Measurements from ENCODE around the gene MOXD1. TPM values are rescaled to one million over a fixed set of nuclear protein-coding genes. Genes with fewer than 3 reads are reported as not detected.
A peak's percentile ranks its signal among the peaks of the same experiment; 100 is the strongest.

The MOXD1 gene
- total RNA-seq, 3 donors from 2014 or later = 1.7 to 14.8 (median 2.4) TPM

DNA sequence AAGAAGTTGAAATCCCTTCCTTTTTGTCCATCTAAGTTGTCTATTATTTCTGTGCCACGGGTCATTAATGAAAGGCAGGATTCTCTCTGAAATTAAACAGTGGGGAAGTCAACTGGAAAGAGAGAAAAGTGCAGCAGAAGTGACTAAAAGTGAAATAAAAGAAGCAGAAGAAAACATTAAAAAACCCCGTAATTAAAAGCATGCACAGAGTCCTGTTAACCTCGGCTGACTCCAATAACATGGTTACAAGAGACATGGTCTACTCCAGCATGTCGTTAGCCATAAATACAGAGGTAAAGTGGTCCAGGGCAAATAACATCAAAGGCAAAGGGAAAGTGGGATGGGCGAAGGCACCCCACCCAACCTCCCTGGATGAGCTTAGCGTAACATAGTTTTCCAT, 13.0 kb upstream of the MOXD1 start:
- no peak overlapping the region for H3K4me3 ChIP-seq
- TF ChIP-seq CTCF (IDR thresholded peaks at IDR 0.05) = no peak
- no peaks in the 10 kb centered on the region for H3K9me3 ChIP-seq
- no peaks in the 10 kb centered on the region for H3K4me1 ChIP-seq (ENCODE audit: low read depth)
- DNase-seq (no peak), ATAC-seq (no peak)
- no peaks in the 10 kb centered on the region for H3K36me3 ChIP-seq (ENCODE audit: low read depth)
- intact Hi-C loops (cut with DNase I, micrococcal nuclease) = no loop called here

- no peak for TF ChIP-seq CTCF (IDR thresholded peaks at IDR 0.05)
- no peaks in the 10 kb centered on the region for H3K4me1 ChIP-seq (ENCODE audit: low read depth)
- intact Hi-C loops (cut with DNase I, micrococcal nuclease) = no loop called here
- no peaks in the 10 kb centered on the region for H3K9me3 ChIP-seq
- no peak for DNase-seq
- ATAC-seq = no peak
- H3K4me3 ChIP-seq = no peak overlapping the region
- H3K36me3 ChIP-seq (ENCODE audit: low read depth) = no peaks in the 10 kb centered on the region
These were observed 12.2 kb upstream of the MOXD1 start for GRCh38 chr6:132413499-132413802.

DNA sequence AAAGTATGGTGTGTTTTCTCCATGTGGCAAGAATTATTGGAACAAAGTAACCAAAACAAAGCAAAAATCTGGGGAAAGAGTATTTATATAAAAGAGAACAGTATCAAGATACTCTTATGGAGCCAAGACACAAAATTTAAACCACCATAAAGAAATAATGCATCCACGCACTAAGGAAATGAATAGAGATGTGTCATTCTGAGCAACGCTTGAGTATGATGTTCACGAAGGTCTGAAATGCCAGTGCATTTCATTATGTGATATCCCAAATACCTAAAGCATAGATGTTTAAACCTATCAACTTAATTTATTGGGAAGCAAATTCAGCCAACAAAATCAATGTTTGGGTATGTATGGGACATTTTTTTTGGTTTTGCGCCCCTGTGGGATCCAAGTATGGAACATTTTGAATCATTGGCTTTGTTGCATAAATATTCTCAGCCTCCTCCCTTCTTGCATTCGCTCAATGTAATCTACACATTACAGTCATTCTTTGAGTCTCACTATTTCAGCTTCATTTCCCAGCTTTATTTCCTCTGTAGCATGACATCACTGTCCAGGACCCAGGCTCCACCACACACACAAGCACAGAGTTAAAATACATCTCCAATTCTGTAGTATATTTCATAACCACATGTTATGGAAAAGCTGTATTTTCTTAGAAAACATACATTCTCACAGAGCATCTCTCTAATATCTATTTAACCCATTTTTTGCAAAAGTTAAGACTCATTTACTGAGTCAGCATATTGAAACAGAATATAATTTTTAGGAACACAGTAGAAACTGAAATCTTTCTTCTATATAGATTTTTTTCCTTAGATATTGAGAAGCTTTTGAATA, 11.6 kb upstream of the MOXD1 start:
- DNase-seq (no peak), ATAC-seq (no peak)
- intact Hi-C loops (cut with DNase I, micrococcal nuclease) = no loop called here
- Histone ChIP-seq H3K4me1 (ENCODE audit: low read depth) (no peaks in the 10 kb centered on the region), H3K36me3 (ENCODE audit: low read depth) (no peaks in the 10 kb centered on the region), H3K4me3 (no peak overlapping the region), H3K9me3 (no peaks in the 10 kb centered on the region)
- no peak for TF ChIP-seq CTCF (IDR thresholded peaks at IDR 0.05)

DNA sequence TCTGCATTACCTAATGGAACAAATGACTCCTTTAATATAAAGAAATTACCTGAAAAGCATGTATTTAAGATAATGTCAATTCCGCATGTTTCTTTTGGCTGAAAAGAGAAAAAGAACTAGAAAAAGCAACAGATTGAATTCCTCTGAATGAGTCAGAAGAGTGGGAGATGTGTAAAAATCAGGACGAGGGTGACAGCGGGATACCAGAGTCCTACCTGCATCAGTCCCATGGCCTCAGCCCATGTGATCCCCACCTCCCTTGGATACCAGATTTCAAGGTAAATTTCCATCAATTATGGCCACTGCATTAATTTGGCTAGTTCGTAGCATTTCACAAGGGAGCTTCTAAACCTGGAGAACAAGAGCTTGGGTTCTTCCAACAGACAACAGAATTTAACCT, 10.0 kb upstream of the MOXD1 start:
- intact Hi-C loops (cut with DNase I, micrococcal nuclease) = no loop called here
- Histone ChIP-seq H3K4me1 (ENCODE audit: low read depth) (no peaks in the 10 kb centered on the region), H3K36me3 (ENCODE audit: low read depth) (no peaks in the 10 kb centered on the region), H3K9me3 (no peaks in the 10 kb centered on the region), H3K4me3 (no peak overlapping the region)
- no peak for DNase-seq
- ATAC-seq = no peak
- TF ChIP-seq CTCF (IDR thresholded peaks at IDR 0.05) = no peak

DNA sequence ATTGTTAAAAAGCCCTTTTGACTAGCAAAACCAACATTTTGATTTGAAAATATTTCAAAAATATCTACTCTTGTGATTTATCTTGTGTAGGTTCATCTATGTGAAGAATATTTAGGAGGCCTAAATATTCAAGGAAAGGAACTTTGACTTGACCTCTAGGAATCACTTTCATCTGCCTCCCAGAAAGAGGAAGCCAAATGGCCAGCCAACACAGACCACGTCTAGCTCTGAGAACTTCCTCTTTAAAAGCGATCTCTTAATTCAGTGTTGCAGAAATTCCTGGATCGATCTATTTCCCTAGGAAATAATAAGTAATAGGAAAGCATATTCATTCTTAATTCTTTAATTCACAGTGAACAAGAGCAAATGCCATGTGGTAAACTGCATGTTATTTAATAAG, 9.6 kb upstream of the MOXD1 start:
- ATAC-seq = no peak
- TF ChIP-seq CTCF (IDR thresholded peaks at IDR 0.05) = no peak
- no peaks in the 10 kb centered on the region for H3K36me3 ChIP-seq (ENCODE audit: low read depth)
- DNase-seq = peak in 1 of 3 donors; percentile 5
- H3K9me3 ChIP-seq = no peaks in the 10 kb centered on the region
- H3K4me1 ChIP-seq (ENCODE audit: low read depth) = no peaks in the 10 kb centered on the region
- no peak overlapping the region for H3K4me3 ChIP-seq
- intact Hi-C loops (cut with DNase I, micrococcal nuclease) = no loop called here
